RPMI7951 (cell line): Measurements from ENCODE around the gene PON3. TPM values are rescaled to one million over a fixed set of nuclear protein-coding genes. Genes with fewer than 3 reads are reported as not detected.

ENCODE experiments used
- DNase-seq: peaks from one replicate; pipeline ENCODE4 v3.0.0-alpha.2; 2012; ENCODE audit warnings: low read depth
- total RNA-seq: library from RNA; depleted of rRNA; stranded (reverse); fragments of >200 nt; shearing (Covaris generic); gene quantifications from 2 replicates; pipeline ENCODE4 v1.2.3, GENCODE V29; 2014; rRNA removed

The PON3 gene
- total RNA-seq, result not detected in 2 replicates

- DNase-seq, result no peak
Observed at GRCh38 chr7:95396136-95397032, at the start of gene PON3. TSS of gene PON3 (minus strand) at chr7:95396375. CDS start at chr7:95396350, 25 bp downstream.

GRCh38 chr7:95444796-95445195 is 48.6 kb upstream of the PON3 start:
- DNase-seq, result no peak

GRCh38 chr7:95441042-95441823 is 45.1 kb upstream of the PON3 start:
- no peak for DNase-seq

GRCh38 chr7:95440394-95441038 is 44.3 kb upstream of the PON3 start:
- no peak for DNase-seq

GRCh38 chr7:95436407-95436806 is 40.2 kb upstream of the PON3 start:
- no peak for DNase-seq

GRCh38 chr7:95435422-95435780 is 39.2 kb upstream of the PON3 start:
- DNase-seq, result no peak

GRCh38 chr7:95434557-95435421 is 38.6 kb upstream of the PON3 start, which contains the start of gene PON2:
TSS of gene PON2 (minus strand) at chr7:95435028. CDS start at chr7:95434951, 77 bp downstream.
- peak; percentile 83 for DNase-seq

GRCh38 chr7:95433952-95434556 is 37.9 kb upstream of the PON3 start:
- no peak for DNase-seq

- DNase-seq, result no peak
Observed at GRCh38 chr7:95433129-95433528, 37.0 kb upstream of the PON3 start.

- no peak for DNase-seq
Observed at GRCh38 chr7:95432606-95433005, 36.4 kb upstream of the PON3 start.

- DNase-seq, result no peak
Observed at GRCh38 chr7:95430864-95431263, 34.7 kb upstream of the PON3 start.

GRCh38 chr7:95429241-95429990 is 33.2 kb upstream of the PON3 start:
- DNase-seq, result no peak

- DNase-seq, result no peak
Observed at GRCh38 chr7:95427914-95428516, 31.8 kb upstream of the PON3 start.

GRCh38 chr7:95427166-95427565 is 31.0 kb upstream of the PON3 start:
- no peak for DNase-seq

GRCh38 chr7:95425694-95426093 is 29.5 kb upstream of the PON3 start:
- no peak for DNase-seq

GRCh38 chr7:95424716-95425115 is 28.5 kb upstream of the PON3 start:
- no peak for DNase-seq

GRCh38 chr7:95421847-95422444 is 25.8 kb upstream of the PON3 start:
- DNase-seq, result no peak

- peak; percentile 48 for DNase-seq
Observed at GRCh38 chr7:95421000-95421846, 25.0 kb upstream of the PON3 start.
